ENCODE data around the gene ASPHD2.
"Not testable (repeated sequence)": the region's sequence is repeated elsewhere in the genome, so short reads cannot be mapped to it uniquely, and the experiment has no call there.

Gene ASPHD2, protein sequence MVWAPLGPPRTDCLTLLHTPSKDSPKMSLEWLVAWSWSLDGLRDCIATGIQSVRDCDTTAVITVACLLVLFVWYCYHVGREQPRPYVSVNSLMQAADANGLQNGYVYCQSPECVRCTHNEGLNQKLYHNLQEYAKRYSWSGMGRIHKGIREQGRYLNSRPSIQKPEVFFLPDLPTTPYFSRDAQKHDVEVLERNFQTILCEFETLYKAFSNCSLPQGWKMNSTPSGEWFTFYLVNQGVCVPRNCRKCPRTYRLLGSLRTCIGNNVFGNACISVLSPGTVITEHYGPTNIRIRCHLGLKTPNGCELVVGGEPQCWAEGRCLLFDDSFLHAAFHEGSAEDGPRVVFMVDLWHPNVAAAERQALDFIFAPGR

DNA sequence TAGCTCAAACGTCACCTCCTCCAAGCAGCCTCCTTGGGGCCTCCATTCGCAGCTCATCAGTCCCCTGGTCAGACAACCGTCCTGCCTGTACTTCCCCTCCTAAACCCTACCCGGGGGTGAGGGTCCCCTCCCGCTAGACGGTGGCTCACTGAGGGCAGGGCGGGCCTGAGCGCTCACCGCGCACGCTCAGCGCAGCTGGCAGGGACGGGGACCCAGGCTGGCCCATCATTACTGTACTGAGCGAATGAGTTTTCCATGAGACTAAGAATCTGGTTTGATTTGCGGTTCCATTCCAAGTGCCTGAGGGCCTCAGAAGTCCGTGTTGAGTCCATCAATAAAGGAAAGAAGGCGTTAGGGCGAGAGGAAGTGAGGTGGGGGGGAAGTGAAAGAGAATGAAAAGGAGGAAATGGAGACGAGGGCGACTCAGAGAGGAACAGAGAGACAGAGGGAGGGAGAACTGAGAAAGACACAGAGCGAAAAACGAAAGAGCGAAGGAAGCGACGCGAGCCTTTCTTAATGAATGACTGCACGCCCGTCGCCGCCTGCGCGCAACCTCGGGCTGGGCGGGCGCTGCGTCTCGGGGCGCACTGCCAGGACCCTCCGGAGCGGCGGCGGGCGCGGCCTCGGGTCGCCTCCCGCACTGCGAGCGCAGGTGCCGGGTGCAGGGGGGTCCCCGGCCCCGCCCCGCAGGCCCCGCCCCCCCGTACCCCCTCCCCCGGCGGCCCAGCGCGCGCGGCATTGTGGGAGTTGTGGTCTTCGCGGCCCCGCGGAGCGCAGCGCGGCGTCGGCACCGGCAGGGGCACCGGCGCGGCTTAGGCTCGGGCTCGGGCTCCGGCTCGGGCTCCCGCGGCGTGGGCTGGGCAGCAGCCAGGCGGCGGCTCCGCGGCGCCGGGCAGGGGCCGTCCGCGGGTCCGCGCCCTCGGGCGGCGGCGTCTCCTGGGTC, at the start of gene ASPHD2:
ASPHD2 (plus strand) TSS at position 746 of the 943 bp plus-strand sequence. CDS start 4,356 bp downstream, outside the sequence.
- DNase-seq = peak; percentile 50 to 68

DNA sequence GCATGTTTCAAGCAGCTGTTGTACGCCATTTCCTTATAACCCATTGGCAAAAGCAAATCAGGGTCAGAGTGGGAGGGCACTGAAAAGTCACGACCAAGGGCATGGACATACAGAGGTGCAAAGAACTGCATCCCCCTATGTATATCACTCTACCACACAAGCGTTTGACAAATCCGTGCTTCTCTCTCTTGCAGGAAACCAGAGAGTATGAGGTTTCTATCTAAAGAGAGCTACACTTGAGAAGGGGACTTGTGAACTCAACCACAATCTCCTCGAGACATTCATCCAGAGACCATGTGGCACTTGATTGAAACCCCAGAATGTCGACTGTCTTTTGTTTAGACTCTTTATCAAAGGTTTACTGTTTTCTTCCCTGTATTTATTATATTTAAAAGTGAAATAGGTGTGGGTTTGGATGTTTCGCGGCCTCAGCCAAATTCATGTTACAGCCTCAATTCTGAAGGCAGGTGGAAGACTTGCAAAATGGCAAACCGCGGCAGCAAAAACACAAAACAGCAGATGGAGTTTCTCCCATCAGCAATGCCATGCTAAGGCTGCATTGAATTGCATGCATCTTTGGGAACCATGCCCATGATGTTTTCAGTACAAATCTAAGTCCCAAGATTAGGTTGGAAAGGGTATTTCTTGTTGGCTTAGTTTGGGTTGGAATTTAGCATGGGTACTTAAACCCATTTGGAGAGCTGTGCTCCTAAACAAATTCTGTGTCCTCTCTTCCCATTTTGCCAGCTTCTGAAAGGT, 48.8 kb upstream of the ASPHD2 start:
- DNase-seq = no peak

DNA sequence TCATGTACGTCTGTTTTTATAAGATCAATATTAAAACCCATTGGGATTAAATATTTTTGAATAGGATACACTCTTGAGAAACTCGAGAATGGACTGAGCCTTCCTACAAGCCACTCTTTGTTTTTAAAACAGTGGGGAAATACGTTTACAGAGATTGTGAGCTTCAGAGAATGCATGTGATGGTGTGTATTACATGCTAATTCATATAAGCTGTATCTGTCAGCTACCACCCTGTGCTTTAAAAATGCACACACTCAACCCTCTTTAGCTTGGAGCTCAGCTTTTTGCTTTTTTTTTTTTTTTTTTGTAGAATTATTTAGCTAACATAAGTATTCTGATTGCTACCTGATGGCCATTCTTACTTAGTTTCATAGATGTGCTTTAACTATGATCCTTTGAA, 46.3 kb upstream of the ASPHD2 start:
- no peak for DNase-seq

DNA sequence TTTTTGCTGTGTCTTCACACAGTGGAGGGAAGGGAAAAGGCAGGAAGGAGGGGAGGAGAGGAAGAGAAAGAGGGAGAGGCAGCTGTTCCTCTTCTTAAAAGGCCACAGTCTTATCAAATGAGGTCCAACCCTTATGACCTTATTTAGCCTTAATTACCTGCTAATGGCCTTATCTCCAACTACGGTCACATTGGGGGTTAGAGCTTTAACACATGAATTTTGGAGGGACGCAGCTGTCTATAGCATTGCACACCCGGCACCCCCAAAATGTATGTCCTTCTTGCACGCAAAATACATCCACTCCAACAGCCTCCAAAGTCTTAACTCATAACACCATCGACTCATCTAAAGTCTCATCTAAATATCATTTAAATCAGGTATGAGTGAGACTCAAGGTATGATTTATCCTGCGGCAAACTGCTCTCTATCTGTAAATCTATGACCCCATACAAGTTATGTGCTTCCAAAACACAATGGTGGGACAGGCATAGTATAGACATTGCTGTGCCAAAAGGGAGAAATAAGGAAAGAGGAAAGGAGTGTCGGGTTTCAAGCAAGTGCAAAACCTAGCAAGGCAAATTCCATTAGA, 45.0 kb upstream of the ASPHD2 start:
- DNase-seq = no peak

DNA sequence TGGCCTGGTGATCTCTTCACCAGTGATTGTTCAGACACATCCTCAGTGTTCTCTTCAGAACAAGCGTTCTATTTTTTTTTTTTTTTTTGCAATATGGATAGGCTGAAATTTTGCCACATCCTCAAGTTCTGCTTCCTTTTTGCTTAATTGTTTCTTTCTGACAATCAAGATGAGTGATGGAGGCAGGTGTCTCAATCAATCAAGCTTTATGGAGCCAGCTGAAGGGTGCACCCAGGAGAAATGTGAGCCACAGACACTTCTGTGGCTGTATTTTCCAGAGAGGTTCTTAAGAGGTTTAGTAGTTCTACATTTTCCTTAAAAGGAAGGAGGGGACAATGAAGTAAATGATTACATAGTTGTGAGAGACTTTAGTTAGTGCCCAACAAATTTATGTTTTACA, 43.9 kb upstream of the ASPHD2 start:
- DNase-seq = no peak

DNA sequence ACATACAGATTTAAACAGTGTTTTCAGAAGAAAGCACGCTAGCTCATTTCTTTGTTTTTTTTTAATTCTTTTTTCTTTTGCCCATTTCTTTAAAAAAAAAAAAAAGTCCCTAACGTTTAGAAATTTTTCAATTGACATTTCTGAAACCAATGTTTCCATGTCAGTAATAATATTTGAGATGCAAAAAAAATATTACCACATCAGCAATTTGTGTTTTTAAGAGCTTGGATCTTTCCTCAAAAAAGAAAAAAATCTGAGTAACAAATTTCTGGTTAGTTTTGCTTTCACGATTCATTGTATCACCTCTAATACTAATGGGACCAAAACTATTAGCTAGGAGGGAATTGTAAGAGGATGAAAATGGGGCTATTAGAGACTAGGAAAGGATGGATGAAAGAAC, 39.9 kb upstream of the ASPHD2 start:
- DNase-seq = no peak

DNA sequence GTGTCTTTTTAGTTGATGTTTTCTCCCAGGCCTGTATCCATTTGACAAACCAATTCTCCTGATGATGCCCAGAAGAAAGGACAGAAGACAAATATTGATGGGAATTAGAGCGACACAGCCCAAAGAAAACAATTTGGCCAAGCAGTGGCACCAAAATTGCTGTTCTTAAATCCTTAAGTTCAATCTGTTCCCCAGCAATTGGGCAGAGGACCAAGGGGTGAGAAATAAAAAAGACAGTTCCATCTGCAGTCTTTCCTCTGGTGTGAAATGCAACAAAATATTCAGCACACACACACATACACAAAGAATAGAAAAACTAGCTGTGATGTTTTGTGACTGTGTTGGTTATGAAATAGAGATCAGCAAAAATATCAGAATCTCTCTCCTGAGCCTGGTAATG, 38.0 kb upstream of the ASPHD2 start:
- DNase-seq = no peak

DNA sequence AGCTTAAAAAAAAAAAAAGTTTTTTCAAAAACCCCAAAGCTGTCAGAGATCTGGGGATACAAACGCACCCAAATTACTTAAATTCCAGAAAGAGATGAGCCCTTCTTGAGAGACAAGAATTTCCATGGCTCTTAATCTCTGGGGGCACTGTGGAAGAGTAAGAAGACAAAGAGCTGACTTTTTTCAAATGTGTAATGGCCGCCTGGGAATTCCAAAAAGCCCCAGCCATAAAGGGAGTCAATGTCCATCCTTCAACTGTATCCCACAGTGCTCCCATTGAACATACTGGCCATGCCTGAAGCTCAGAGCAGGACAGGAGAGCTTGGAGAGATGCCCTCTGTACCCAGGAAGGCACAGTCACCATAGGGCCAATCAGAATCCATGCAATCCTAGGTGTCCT, 37.4 kb upstream of the ASPHD2 start:
- DNase-seq = no peak

DNA sequence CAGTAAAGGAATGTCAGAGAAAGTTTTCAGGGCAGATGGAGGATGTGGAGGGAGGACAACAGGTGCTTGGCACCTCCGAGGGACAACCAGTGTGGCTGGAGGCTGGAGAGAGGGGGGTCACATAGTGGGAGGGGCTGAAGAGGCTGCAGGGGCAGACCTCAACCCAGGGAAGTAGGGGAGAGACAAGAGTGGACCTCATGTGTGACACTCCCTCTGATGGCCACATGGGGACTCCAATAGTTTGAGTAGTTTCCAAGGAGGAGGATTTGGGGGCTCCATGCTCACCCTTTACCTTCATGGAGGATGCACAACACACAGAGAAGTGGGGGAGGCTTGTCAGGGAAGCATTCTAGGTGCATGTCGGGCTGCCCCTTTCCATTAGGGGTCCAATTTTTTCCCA, 35.1 kb upstream of the ASPHD2 start:
- no peak for DNase-seq

DNA sequence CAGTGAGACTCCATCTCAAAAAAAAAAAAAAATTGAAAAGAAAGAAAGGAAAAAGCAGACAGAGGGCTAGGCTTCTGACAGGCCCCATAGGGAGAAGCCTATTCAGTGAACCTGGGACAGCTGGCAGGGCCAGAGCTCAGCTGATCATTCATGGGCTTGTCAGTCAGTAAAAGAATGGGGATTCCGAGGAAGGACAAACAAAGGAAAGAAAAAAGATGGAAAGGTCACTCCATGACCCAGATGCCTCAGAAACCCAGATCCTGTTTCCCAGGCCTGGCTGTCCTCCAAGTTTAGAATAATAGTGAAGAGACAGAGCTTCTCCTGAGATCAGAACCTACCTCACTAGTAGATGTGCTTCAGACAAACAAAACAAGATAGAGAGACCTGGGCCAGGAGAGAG, 34.3 kb upstream of the ASPHD2 start:
- no peak for DNase-seq

DNA sequence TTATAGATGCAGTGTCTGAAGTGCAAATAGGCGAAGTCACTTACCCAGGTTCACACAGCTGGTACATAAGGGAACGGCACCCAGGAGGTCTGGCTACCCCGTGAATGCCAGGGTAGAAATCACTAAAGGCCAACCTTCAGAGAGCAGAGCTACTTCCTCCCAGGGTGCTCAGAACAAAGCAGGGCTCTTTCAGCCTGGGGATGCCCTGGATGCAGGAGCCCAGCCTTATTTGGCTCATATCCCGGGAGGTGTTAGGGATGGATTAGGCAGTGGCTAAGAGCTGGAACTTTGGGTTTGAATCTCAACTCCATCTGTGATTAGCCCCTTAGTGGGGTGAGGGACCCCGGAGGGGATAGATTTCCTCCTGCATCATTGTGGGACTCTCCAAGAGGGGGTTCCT, 33.1 kb upstream of the ASPHD2 start:
- DNase-seq = no peak

DNA sequence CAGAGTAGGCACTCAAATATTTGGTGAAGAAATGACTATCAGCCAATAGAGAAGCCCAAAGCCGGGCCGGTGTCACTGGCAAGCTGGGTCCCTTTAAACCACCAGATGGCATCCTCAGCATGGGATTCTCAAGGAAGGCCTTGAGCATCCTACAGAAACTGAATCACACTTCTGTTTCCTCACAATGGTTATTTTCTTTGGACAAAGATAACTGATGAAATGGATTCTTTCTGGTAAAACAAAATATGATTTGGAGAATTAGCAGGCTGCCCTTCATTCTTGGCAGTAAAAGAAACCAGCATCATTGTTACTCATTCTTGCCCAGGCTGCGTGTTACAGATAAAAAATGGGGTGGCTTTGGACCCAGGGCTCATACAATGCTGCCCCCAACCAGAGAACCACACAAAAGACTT, 30.3 kb upstream of the ASPHD2 start:
- peak in 1 of 2 donors; percentile 45 for DNase-seq

DNA sequence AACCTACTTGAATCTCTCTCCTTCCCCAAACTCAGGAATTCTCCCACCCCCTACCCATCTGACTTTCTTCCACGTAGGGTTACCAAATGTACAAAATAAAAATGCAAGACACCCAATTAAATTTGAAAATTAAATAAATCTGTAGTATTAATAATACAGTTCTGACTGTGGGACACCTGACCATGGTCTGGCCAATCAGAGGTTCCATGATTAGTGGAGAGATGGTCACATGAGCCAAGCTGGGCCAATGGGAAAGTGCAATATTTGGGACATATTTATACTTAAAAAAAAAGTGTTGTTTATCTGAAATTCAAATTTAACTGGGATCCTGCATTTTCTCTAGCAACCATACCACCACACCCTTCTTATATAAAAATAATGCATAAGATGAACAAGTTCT, 29.8 kb upstream of the ASPHD2 start:
- DNase-seq = no peak

DNA sequence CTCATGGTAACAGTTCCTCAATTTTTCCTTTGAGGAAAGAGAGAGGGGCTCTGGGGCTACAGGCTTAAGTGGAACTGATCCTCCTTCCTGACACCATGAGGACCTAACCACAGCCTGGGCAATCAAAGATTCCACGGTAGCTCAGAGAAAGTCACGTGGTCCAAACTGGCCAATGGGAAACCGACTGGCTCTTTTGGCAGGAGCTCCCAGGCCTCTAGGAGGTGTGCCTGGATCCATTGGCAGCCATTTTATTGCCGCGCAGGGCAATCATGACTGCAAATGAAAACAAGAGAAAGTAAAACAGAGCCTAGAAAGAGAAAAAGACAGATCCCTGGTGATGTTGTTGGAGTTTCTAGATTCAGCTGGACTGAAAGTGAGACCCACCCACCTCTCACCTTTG, 27.3 kb upstream of the ASPHD2 start:
- no peak for DNase-seq

DNA sequence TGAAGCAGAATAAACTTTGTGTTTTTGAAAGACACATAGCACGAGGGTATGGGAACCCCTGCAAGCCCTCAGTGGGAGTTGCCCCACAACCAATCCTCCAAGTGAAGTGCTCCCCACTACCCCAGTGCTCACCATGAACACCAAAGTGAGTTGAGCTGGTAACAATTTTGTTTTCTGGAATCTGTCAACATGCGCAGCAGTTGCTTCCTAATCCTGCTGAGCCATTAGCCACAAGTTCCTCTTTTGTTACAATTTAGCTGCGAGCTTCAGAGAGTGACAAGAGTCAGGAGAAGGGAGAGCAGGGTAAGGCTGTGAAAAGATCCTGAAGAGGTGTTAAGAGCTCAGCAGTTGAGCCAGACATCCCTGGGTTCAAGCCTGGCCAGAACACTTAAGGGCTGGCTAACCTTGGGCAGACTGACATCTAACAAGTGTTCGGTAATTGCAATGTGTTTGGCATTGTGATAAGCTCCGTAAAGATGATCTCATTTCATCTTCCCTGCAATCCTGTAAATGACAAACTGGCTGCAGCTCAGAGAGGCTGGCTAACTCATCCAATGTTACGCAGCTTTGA, 24.1 kb upstream of the ASPHD2 start:
- peak; percentile 11 to 81 for DNase-seq

DNA sequence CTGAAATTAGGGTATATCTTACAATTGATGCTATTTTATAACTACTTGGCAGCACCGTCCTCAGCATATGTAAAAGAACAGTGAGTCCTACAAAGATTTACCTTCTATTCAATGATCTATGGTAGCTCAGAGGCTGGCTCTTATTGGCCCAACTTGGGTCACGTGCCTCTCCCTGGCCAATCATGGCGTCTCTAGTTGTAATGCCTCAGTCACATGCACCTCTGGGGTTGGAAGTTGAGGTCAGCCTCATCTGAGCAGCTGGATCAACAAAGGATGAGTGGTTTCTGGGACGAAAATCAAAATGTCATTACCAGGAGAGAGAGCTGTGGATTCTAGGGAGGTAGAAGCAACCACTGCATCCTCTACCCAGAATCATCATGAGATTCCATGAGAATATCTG, 22.9 kb upstream of the ASPHD2 start:
- no peak for DNase-seq

DNA sequence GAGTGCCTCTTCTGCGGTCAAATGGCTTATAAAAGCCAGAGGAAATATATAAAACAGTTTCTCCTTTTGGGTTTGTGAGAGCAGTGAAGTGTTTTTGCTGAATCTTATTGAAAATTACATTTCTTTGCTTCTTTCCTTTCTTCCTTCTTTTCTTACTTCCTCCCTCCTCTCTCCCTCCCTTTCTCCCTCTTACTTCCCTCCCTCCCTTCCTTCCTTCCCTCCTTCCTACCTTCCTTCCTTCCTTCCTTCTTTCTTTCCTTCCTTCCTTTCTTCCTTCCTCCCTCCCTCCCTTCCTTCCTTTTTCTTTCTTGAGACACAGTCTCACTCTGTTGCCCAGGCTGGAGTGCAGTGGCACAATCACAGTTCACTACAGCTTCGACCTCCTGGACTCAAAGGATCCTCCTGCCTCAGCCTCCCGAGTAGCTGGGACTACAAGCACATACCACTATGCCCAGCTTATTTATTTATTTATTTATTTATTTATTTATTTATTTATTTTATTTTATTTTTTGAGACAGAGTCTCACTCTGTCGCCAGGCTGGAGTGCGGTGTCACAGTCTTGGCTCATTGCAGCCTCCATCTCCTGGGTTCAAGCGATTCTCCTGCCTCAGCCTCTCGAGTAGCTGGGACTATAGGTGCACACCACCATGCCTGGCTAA, 20.4 kb upstream of the ASPHD2 start:
- not testable (repeated sequence) for DNase-seq

DNA sequence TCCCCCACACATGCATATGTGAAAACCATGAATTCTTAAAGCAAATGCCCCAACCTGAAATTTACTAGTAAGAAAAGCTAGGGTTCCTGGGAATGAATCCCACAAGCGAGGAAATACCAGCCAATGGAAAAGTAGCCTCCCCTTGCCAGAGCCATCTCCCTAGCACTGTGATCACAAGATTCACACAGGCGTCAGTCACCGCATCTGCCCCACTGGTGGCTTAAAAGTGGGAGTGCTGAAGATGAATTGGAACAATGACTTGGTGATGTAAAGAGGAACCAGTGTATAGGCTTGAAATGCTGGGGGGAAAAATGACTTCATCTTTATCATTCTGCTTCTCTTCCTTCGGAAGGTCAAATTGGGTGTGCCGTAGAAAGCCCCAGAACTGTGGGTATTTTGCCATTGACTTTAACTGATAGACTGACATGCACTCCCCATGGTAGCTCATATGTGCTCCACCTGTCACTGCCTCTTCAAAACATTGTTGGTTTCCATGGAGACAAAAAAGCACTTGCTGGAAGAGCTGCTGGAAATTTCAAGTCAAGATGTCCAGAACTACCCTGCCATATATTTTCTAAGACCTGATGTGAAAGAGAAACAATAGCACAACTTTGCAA, 19.2 kb upstream of the ASPHD2 start:
- no peak for DNase-seq

DNA sequence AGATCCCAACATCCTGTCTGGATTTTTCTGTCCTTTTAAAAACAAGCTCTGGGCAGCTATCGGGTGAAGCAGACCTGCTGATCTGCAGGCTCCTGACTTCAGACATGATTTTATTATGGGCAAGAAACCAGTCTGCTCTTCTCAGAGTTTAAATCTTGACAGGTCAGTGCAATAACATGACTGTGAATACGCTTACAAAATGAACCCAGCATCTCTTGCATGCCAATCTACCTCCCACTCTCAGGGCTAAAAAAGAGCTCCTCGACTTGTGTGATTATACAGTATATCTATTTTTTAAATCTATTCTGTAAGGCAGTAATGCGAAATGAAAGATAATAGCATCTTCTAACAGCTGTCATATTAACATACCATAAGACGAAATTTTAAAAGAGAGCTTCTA, 18.7 kb upstream of the ASPHD2 start:
- no peak for DNase-seq

DNA sequence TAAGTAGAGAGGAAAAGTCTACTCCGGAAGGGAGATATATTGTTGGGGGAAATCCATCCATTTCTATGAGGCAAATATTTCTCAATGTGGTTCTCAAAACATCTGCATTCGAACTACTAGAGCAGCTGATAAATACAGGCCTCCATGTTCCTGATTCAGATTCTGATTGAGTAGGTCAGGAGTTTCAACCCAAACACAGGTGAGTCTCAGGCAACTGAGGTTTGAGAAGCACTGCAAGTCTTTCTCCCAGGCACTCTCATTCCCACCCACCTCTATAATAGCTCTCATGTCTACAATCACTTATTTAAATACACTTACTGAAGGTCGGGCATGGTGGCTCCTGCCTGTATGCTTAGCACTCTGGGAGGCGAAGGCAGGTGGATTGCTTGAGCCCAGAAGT, 14.7 kb upstream of the ASPHD2 start:
- DNase-seq = no peak

DNA sequence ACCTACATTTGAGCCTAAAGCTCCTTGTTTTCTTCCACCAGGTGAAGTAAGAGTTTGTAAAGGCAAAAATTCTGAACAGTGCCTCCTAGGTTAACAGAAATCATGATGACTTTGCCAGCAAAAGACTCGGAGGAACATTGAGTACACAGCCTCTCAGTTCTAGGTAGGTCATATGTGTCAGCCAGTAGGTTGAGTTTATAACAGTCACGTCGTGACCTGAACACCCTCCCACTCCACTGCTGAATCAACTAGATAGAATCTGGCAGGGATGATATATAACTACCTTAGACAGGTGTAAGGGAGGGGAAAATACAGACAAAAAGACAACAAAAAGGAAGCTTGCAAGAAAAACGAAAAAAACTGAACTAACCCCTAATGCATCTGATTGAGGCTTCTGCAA, 12.8 kb upstream of the ASPHD2 start:
- DNase-seq = no peak

Measured in bone marrow (tissue), 2 donors.